ENCODE results near the gene GPR152. TPM values are rescaled to one million over a fixed set of nuclear protein-coding genes. Genes with fewer than 3 reads are reported as not detected.
A peak's percentile ranks its signal among the peaks of the same experiment; 100 is the strongest.

Gene GPR152, protein sequence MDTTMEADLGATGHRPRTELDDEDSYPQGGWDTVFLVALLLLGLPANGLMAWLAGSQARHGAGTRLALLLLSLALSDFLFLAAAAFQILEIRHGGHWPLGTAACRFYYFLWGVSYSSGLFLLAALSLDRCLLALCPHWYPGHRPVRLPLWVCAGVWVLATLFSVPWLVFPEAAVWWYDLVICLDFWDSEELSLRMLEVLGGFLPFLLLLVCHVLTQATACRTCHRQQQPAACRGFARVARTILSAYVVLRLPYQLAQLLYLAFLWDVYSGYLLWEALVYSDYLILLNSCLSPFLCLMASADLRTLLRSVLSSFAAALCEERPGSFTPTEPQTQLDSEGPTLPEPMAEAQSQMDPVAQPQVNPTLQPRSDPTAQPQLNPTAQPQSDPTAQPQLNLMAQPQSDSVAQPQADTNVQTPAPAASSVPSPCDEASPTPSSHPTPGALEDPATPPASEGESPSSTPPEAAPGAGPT
- polyA plus RNA-seq: not detected

DNA sequence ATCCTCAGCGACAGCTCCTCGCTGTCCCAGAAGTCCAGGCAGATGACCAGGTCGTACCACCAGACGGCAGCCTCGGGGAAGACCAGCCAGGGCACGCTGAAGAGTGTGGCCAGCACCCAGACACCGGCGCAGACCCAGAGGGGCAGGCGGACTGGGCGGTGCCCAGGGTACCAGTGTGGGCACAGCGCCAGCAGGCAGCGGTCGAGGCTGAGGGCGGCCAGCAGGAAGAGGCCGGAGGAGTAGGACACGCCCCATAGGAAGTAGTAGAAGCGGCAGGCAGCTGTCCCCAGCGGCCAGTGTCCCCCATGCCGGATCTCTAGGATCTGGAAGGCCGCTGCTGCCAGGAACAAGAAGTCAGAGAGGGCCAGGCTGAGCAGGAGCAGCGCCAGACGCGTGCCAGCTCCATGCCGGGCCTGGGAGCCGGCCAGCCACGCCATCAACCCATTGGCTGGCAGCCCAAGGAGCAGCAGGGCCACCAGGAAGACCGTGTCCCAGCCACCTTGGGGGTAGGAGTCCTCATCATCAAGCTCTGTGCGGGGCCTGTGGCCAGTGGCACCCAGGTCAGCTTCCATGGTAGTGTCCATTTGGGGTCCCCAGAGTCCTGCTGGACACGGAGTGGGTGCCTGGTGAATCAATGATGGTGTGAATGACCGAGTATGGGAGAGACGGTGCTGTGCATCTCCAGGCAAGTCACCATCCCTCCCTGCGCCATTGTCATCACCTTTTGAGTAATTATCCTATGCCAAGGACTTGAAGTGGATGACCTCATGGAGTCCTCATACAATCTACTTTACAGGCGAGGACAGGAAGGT is at the start of gene GPR152:
GPR152 (minus strand) TSS at position 589 of the 812 bp plus-strand sequence; CDS start at position 584, 5 bp downstream.
- H3K27me3 ChIP-seq (ENCODE audit: control insufficient read depth in 1 of 2, insufficient read depth in 2 of 2, low read length in 2 of 2): no peaks in the 10 kb centered on the region
- H3K27ac ChIP-seq (ENCODE audit: low read depth in 2 of 2, low read length in 1 of 2): peak within 1 kb of the TSS in 1 of 2 donors; percentile 18
- H3K9me3 ChIP-seq (ENCODE audit: control insufficient read depth in 2 of 2, insufficient read depth in 1 of 2, low read depth in 1 of 2, low read length in 1 of 2): no peaks in the 10 kb centered on the region
- H3K4me3 ChIP-seq (ENCODE audit: low read depth in 1 of 2, low read length in 2 of 2): no peak within 1 kb of the TSS
- no peaks in the 10 kb centered on the region for H3K36me3 ChIP-seq (ENCODE audit: control insufficient read depth in 2 of 2, insufficient read depth in 2 of 2, low read length in 1 of 2)
- 74 to 75% methylated on average over 33 of the region's 33 CpGs for WGBS, 2 donors
- no peaks in the 10 kb centered on the region for H3K4me1 ChIP-seq (ENCODE audit: control insufficient read depth in 2 of 2, insufficient read depth in 2 of 2, low read length in 1 of 2)

DNA sequence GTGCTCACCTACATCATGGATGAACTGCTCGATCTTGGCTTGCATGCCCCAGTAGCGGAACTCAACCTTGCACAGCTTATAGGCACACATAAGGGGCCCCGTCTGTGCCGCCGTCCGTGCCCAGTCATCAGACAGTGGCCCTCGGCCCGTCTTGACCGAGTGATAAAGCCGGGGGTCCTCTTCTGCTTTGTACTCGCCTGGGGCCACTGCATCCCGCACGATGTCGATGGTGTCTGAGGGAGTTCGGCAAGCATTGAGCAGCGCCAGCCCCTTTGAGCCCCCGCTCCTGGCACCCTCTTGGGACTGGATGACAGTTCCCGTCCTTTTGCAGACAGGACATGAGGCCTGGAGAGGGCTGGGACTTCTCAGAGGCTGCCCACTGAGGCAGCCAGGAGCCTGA is 49.3 kb upstream of the GPR152 start:
- peaks cover 0 to 2% of the 10 kb centered on the region in 2 donors for H3K9me3 ChIP-seq (ENCODE audit: control insufficient read depth in 2 of 2, insufficient read depth in 1 of 2, low read depth in 1 of 2, low read length in 1 of 2)
- no peak overlapping the region for H3K27ac ChIP-seq (ENCODE audit: low read depth in 2 of 2, low read length in 1 of 2)
- H3K4me1 ChIP-seq (ENCODE audit: control insufficient read depth in 2 of 2, insufficient read depth in 2 of 2, low read length in 1 of 2): peaks cover 12 to 14% of the 10 kb centered on the region in 2 donors
- H3K4me3 ChIP-seq (ENCODE audit: low read depth in 1 of 2, low read length in 2 of 2): no peak overlapping the region
- WGBS, 2 donors: 96 to 98% methylated on average over 18 of the region's 18 CpGs
- H3K36me3 ChIP-seq (ENCODE audit: control insufficient read depth in 2 of 2, insufficient read depth in 2 of 2, low read length in 1 of 2): peaks cover 6 to 40% of the 10 kb centered on the region in 2 donors
- H3K27me3 ChIP-seq (ENCODE audit: control insufficient read depth in 1 of 2, insufficient read depth in 2 of 2, low read length in 2 of 2): no peaks in the 10 kb centered on the region

- H3K9me3 ChIP-seq (ENCODE audit: control insufficient read depth in 2 of 2, insufficient read depth in 1 of 2, low read depth in 1 of 2, low read length in 1 of 2): peaks cover 0 to 2% of the 10 kb centered on the region in 2 donors
- no peak overlapping the region for H3K27ac ChIP-seq (ENCODE audit: low read depth in 2 of 2, low read length in 1 of 2)
- H3K4me1 ChIP-seq (ENCODE audit: control insufficient read depth in 2 of 2, insufficient read depth in 2 of 2, low read length in 1 of 2): peaks cover 10% of the 10 kb centered on the region in 2 donors
- no peaks in the 10 kb centered on the region for H3K27me3 ChIP-seq (ENCODE audit: control insufficient read depth in 1 of 2, insufficient read depth in 2 of 2, low read length in 2 of 2)
- 91 to 93% methylated on average over 9 of the region's 9 CpGs for WGBS, 2 donors
- peaks cover 7 to 43% of the 10 kb centered on the region in 2 donors for H3K36me3 ChIP-seq (ENCODE audit: control insufficient read depth in 2 of 2, insufficient read depth in 2 of 2, low read length in 1 of 2)
- no peak overlapping the region for H3K4me3 ChIP-seq (ENCODE audit: low read depth in 1 of 2, low read length in 2 of 2)
Observed at GRCh38 chr11:67500831-67501715, 48.5 kb upstream of the GPR152 start.

DNA sequence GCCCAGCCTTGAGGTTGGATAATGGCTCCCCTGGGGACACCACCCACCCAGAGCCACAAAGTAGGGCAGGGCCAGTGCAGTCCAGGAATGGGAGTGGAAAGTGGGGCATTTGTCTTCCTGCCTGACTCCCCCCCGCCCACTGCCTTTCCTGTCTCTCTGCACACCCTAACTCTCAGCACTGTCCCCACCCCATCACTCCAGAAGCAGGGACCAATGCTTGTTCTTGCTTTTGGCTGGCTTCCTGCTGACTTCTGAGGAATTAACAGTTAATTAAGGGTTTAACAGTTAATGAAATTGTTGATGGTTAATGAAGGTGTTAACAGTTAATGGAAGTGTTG is 47.9 kb upstream of the GPR152 start:
- Histone ChIP-seq H3K4me3 (ENCODE audit: low read depth in 1 of 2, low read length in 2 of 2) (no peak overlapping the region), H3K36me3 (ENCODE audit: control insufficient read depth in 2 of 2, insufficient read depth in 2 of 2, low read length in 1 of 2) (peaks cover 7 to 48% of the 10 kb centered on the region in 2 donors), H3K27me3 (ENCODE audit: control insufficient read depth in 1 of 2, insufficient read depth in 2 of 2, low read length in 2 of 2) (no peaks in the 10 kb centered on the region), H3K4me1 (ENCODE audit: control insufficient read depth in 2 of 2, insufficient read depth in 2 of 2, low read length in 1 of 2) (peaks cover 7 to 10% of the 10 kb centered on the region in 2 donors), H3K27ac (ENCODE audit: low read depth in 2 of 2, low read length in 1 of 2) (no peak overlapping the region), H3K9me3 (ENCODE audit: control insufficient read depth in 2 of 2, insufficient read depth in 1 of 2, low read depth in 1 of 2, low read length in 1 of 2) (peaks cover 0 to 2% of the 10 kb centered on the region in 2 donors)
- 94 to 100% methylated on average over 1 of the region's 1 CpG for WGBS, 2 donors

GRCh38 chr11:67499808-67500483 is 47.4 kb upstream of the GPR152 start:
- Histone ChIP-seq H3K9me3 (ENCODE audit: control insufficient read depth in 2 of 2, insufficient read depth in 1 of 2, low read depth in 1 of 2, low read length in 1 of 2) (peaks cover 0 to 2% of the 10 kb centered on the region in 2 donors), H3K4me3 (ENCODE audit: low read depth in 1 of 2, low read length in 2 of 2) (no peak overlapping the region), H3K4me1 (ENCODE audit: control insufficient read depth in 2 of 2, insufficient read depth in 2 of 2, low read length in 1 of 2) (peaks cover 6 to 10% of the 10 kb centered on the region in 2 donors), H3K36me3 (ENCODE audit: control insufficient read depth in 2 of 2, insufficient read depth in 2 of 2, low read length in 1 of 2) (peaks cover 7 to 51% of the 10 kb centered on the region in 2 donors), H3K27me3 (ENCODE audit: control insufficient read depth in 1 of 2, insufficient read depth in 2 of 2, low read length in 2 of 2) (no peaks in the 10 kb centered on the region), H3K27ac (ENCODE audit: low read depth in 2 of 2, low read length in 1 of 2) (no peak overlapping the region)
- 93 to 95% methylated on average over 23 to 26 of the region's 26 CpGs for WGBS, 2 donors

DNA sequence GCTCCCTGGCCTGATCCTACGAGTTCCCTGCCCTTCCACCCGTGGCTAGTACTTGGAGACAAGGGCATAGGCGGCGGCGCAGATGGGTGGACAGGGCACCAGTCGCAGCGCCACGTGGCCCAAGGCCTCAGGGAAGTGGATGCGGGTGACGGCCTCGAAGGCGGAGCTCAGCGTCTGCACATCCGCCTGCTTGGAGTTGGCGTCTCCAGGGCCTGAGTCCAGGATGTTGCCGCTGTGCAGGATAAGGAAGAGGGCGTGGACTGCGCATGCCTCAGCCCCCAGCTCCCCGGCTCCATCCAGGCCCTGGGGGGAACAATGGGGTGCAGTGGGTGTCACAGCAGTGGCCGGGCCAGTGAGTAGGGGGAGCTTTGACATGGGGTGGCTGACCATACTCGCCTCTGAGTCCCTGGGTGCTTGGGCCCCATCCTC is 46.0 kb upstream of the GPR152 start:
- Histone ChIP-seq H3K36me3 (ENCODE audit: control insufficient read depth in 2 of 2, insufficient read depth in 2 of 2, low read length in 1 of 2) (peaks cover 7 to 61% of the 10 kb centered on the region in 2 donors), H3K4me3 (ENCODE audit: low read depth in 1 of 2, low read length in 2 of 2) (no peak overlapping the region), H3K4me1 (ENCODE audit: control insufficient read depth in 2 of 2, insufficient read depth in 2 of 2, low read length in 1 of 2) (peaks cover 2% of the 10 kb centered on the region in 2 donors), H3K27me3 (ENCODE audit: control insufficient read depth in 1 of 2, insufficient read depth in 2 of 2, low read length in 2 of 2) (no peaks in the 10 kb centered on the region), H3K27ac (ENCODE audit: low read depth in 2 of 2, low read length in 1 of 2) (no peak overlapping the region), H3K9me3 (ENCODE audit: control insufficient read depth in 2 of 2, insufficient read depth in 1 of 2, low read depth in 1 of 2, low read length in 1 of 2) (no peaks in the 10 kb centered on the region)
- WGBS, 2 donors: 82 to 93% methylated on average over 21 of the region's 21 CpGs

GRCh38 chr11:67497656-67498291 is 45.2 kb upstream of the GPR152 start:
- 95% methylated on average over 21 of the region's 21 CpGs for WGBS, 2 donors
- Histone ChIP-seq H3K4me3 (ENCODE audit: low read depth in 1 of 2, low read length in 2 of 2) (no peak overlapping the region), H3K9me3 (ENCODE audit: control insufficient read depth in 2 of 2, insufficient read depth in 1 of 2, low read depth in 1 of 2, low read length in 1 of 2) (no peaks in the 10 kb centered on the region), H3K27ac (ENCODE audit: low read depth in 2 of 2, low read length in 1 of 2) (no peak overlapping the region), H3K27me3 (ENCODE audit: control insufficient read depth in 1 of 2, insufficient read depth in 2 of 2, low read length in 2 of 2) (no peaks in the 10 kb centered on the region), H3K4me1 (ENCODE audit: control insufficient read depth in 2 of 2, insufficient read depth in 2 of 2, low read length in 1 of 2) (no peaks in the 10 kb centered on the region), H3K36me3 (ENCODE audit: control insufficient read depth in 2 of 2, insufficient read depth in 2 of 2, low read length in 1 of 2) (peaks cover 7 to 65% of the 10 kb centered on the region in 2 donors)

GRCh38 chr11:67496113-67496512 is 43.6 kb upstream of the GPR152 start:
- Histone ChIP-seq H3K27me3 (ENCODE audit: control insufficient read depth in 1 of 2, insufficient read depth in 2 of 2, low read length in 2 of 2) (no peaks in the 10 kb centered on the region), H3K4me1 (ENCODE audit: control insufficient read depth in 2 of 2, insufficient read depth in 2 of 2, low read length in 1 of 2) (no peaks in the 10 kb centered on the region), H3K27ac (ENCODE audit: low read depth in 2 of 2, low read length in 1 of 2) (no peak overlapping the region), H3K36me3 (ENCODE audit: control insufficient read depth in 2 of 2, insufficient read depth in 2 of 2, low read length in 1 of 2) (peaks cover 7 to 71% of the 10 kb centered on the region in 2 donors), H3K4me3 (ENCODE audit: low read depth in 1 of 2, low read length in 2 of 2) (no peak overlapping the region), H3K9me3 (ENCODE audit: control insufficient read depth in 2 of 2, insufficient read depth in 1 of 2, low read depth in 1 of 2, low read length in 1 of 2) (no peaks in the 10 kb centered on the region)
- WGBS, 2 donors: 91 to 95% methylated on average over 12 of the region's 12 CpGs
